ENCODE data around the gene CYP4F22. TPM values are rescaled to one million over a fixed set of nuclear protein-coding genes. Genes with fewer than 3 reads are reported as not detected.

The CYP4F22 gene
- total RNA-seq, 1 experiment from 2014 or later, result 4.9 TPM

DNA sequence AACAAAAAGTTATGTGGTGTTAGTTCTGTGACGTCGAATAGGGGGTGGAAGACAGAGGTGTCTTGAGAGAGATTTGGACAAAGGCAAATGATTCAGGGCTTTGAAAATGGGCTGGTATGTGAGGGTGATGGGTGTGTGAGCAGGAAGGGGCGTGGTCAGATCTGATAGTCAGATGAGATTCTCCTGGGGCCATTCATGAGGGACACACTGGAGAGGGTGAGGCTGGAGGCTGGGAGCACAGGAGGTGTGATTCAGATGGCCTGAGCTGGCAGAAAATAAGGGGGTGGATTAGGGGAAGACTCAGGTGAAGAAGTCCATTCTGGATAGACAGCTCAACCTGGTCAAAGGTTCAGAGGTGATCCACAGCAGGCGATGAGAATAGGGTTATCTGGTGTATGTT is 28.0 kb downstream of the CYP4F22 start:
- no peaks in the 10 kb centered on the region for H3K9me2 ChIP-seq (ENCODE audit: insufficient read depth)
- ATAC-seq (no peak), DNase-seq (ENCODE audit: low read depth, low spot score) (no peak)
- no peaks in the 10 kb centered on the region for H3K36me3 ChIP-seq (ENCODE audit: control insufficient read depth in 1 of 2, insufficient read depth in 2 of 2, low read length in 2 of 2)
- H3K4me1 ChIP-seq (ENCODE audit: control insufficient read depth in 1 of 2, insufficient read depth in 2 of 2, low read length in 2 of 2), result peaks cover 9 to 21% of the 10 kb centered on the region in 2 experiments
- RAD21 ChIA-PET (ENCODE audit: low non-redundant PET in 1 of 2, low total read pairs in 2 of 2, uncharacterized antibody in 2 of 2, unreplicated experiment in 2 of 2), result no interaction called here
- no peaks in the 10 kb centered on the region for H3K79me2 ChIP-seq (ENCODE audit: insufficient read depth, low read length)
- intact Hi-C loops (cut with micrococcal nuclease), result no loop called here
- H3K4me2 ChIP-seq (ENCODE audit: low read length), result no peak overlapping the region
- TF ChIP-seq EZH2phosphoT487 (IDR thresholded peaks at IDR 0.05; ENCODE audit: borderline replicate concordance) (no peak), YY1 (IDR thresholded peaks at IDR 0.05; ENCODE audit: extremely low read depth, insufficient replicate concordance, low read depth, low read length) (no peak), POLR2A (IDR thresholded peaks at IDR 0.05; ENCODE audit: borderline replicate concordance, extremely low read depth, insufficient read depth, insufficient read length) (no peak), SIN3A (IDR thresholded peaks at IDR 0.05; ENCODE audit: low read depth) (no peak), CEBPB (IDR thresholded peaks at IDR 0.05; ENCODE audit: low read depth) (no peak), TCF7L2 (IDR thresholded peaks at IDR 0.05; ENCODE audit: borderline replicate concordance, extremely low read depth, insufficient read depth, insufficient read length) (no peak), ELF1 (IDR thresholded peaks at IDR 0.05; ENCODE audit: borderline replicate concordance, low read depth) (no peak), ZFX (IDR thresholded peaks at IDR 0.05) (no peak), EZH2 (IDR thresholded peaks at IDR 0.05) (no peak), SP1 (IDR thresholded peaks at IDR 0.05; ENCODE audit: low read depth) (no peak), RAD21 (IDR thresholded peaks at IDR 0.05; ENCODE audit: low read depth) (no peak), JUND (IDR thresholded peaks at IDR 0.05) (no peak), POLR2AphosphoS5 (IDR thresholded peaks at IDR 0.05; ENCODE audit: low read depth, low read length) (no peak), ZNF274 (IDR thresholded peaks at IDR 0.05; ENCODE audit: low read depth, low read length) (no peak), FOSL1 (IDR thresholded peaks at IDR 0.05; ENCODE audit: low read depth) (no peak)
- TF ChIP-seq, protein P1, sequence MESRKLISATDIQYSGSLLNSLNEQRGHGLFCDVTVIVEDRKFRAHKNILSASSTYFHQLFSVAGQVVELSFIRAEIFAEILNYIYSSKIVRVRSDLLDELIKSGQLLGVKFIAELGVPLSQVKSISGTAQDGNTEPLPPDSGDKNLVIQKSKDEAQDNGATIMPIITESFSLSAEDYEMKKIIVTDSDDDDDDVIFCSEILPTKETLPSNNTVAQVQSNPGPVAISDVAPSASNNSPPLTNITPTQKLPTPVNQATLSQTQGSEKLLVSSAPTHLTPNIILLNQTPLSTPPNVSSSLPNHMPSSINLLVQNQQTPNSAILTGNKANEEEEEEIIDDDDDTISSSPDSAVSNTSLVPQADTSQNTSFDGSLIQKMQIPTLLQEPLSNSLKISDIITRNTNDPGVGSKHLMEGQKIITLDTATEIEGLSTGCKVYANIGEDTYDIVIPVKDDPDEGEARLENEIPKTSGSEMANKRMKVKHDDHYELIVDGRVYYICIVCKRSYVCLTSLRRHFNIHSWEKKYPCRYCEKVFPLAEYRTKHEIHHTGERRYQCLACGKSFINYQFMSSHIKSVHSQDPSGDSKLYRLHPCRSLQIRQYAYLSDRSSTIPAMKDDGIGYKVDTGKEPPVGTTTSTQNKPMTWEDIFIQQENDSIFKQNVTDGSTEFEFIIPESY (IDR thresholded peaks at IDR 0.05; ENCODE audit: extremely low read depth, insufficient replicate concordance, low read length), result no peak
- TF ChIP-seq, protein P2, sequence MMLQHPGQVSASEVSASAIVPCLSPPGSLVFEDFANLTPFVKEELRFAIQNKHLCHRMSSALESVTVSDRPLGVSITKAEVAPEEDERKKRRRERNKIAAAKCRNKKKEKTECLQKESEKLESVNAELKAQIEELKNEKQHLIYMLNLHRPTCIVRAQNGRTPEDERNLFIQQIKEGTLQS (IDR thresholded peaks at IDR 0.05), result no peak
- TF ChIP-seq, protein P3, sequence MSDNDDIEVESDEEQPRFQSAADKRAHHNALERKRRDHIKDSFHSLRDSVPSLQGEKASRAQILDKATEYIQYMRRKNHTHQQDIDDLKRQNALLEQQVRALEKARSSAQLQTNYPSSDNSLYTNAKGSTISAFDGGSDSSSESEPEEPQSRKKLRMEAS (IDR thresholded peaks at IDR 0.05), result no peak
- TF ChIP-seq, protein P4, sequence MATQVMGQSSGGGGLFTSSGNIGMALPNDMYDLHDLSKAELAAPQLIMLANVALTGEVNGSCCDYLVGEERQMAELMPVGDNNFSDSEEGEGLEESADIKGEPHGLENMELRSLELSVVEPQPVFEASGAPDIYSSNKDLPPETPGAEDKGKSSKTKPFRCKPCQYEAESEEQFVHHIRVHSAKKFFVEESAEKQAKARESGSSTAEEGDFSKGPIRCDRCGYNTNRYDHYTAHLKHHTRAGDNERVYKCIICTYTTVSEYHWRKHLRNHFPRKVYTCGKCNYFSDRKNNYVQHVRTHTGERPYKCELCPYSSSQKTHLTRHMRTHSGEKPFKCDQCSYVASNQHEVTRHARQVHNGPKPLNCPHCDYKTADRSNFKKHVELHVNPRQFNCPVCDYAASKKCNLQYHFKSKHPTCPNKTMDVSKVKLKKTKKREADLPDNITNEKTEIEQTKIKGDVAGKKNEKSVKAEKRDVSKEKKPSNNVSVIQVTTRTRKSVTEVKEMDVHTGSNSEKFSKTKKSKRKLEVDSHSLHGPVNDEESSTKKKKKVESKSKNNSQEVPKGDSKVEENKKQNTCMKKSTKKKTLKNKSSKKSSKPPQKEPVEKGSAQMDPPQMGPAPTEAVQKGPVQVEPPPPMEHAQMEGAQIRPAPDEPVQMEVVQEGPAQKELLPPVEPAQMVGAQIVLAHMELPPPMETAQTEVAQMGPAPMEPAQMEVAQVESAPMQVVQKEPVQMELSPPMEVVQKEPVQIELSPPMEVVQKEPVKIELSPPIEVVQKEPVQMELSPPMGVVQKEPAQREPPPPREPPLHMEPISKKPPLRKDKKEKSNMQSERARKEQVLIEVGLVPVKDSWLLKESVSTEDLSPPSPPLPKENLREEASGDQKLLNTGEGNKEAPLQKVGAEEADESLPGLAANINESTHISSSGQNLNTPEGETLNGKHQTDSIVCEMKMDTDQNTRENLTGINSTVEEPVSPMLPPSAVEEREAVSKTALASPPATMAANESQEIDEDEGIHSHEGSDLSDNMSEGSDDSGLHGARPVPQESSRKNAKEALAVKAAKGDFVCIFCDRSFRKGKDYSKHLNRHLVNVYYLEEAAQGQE (IDR thresholded peaks at IDR 0.05; ENCODE audit: low read depth), result no peak
- TF ChIP-seq, protein P5, sequence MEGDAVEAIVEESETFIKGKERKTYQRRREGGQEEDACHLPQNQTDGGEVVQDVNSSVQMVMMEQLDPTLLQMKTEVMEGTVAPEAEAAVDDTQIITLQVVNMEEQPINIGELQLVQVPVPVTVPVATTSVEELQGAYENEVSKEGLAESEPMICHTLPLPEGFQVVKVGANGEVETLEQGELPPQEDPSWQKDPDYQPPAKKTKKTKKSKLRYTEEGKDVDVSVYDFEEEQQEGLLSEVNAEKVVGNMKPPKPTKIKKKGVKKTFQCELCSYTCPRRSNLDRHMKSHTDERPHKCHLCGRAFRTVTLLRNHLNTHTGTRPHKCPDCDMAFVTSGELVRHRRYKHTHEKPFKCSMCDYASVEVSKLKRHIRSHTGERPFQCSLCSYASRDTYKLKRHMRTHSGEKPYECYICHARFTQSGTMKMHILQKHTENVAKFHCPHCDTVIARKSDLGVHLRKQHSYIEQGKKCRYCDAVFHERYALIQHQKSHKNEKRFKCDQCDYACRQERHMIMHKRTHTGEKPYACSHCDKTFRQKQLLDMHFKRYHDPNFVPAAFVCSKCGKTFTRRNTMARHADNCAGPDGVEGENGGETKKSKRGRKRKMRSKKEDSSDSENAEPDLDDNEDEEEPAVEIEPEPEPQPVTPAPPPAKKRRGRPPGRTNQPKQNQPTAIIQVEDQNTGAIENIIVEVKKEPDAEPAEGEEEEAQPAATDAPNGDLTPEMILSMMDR (IDR thresholded peaks at IDR 0.05 in 2 of 3, conservative IDR thresholded peaks at IDR 0.05 in 1 of 3; ENCODE audit: borderline replicate concordance in 1 of 3, insufficient read depth in 1 of 3, low read depth in 2 of 3, low read length in 2 of 3), result no peak
- no peaks in the 10 kb centered on the region for H4K20me1 ChIP-seq (ENCODE audit: insufficient read depth)
- no peak overlapping the region for H2AFZ ChIP-seq (ENCODE audit: low read depth, low read length, poor library complexity, severe bottlenecking)
- CTCF ChIA-PET, result interaction anchor here (1.8 kb wide), 1 partner anchor 19 kb away, joined by 4 read pairs; no protein-coding TSS in a partner anchor
- POLR2A ChIA-PET, result no interaction called here
- no peaks in the 10 kb centered on the region for H3K9me3 ChIP-seq (ENCODE audit: control insufficient read depth in 1 of 2, insufficient read depth in 1 of 2, low read depth in 1 of 2, low read length in 2 of 2)
- no peak overlapping the region for H3K27ac ChIP-seq (ENCODE audit: low read depth, low read length)
- no peak overlapping the region for H3K4me3 ChIP-seq (replicated peaks in 1 of 2; ENCODE audit: low read depth in 1 of 2, low read length in 2 of 2)
- no TSS peak for BruUV-seq (replicated peaks)
- no peak overlapping the region for H3K9ac ChIP-seq (ENCODE audit: low read length)
- no peaks in the 10 kb centered on the region for H3K27me3 ChIP-seq (ENCODE audit: insufficient read depth, low read length)

Measured in HCT116 (cell line).